Activated CD8-positive, alpha-beta T cell treated with anti-CD3 and anti-CD28 coated beads for 36 hours (primary cell): ENCODE data around the gene ZC3HAV1L. TPM values are rescaled to one million over a fixed set of nuclear protein-coding genes. Genes with fewer than 3 reads are reported as not detected.

Source experiments
- ATAC-seq: fragments of 200-7000 bp; cut with Tn5 transposase; one replicate; pipeline ENCODE4 v1.10.0; 2021; ENCODE audit warnings: mild to moderate bottlenecking, moderate library complexity
- CTCF ChIA-PET: fragments of 350-600 bp; sonication (Branson Sonifier 250); formaldehyde crosslinking; loops from one replicate; lab custom pipeline; 2021; ENCODE audit warnings: antibody characterized with exemption; lab: Charles Lee
- POLR2A ChIA-PET: fragments of 350-600 bp; sonication (Branson Sonifier 250); formaldehyde crosslinking; loops from one replicate; lab custom pipeline; 2021; ENCODE audit warnings: antibody characterized with exemption; lab: Charles Lee
- DNase-seq: peaks from one replicate; pipeline ENCODE4 v3.0.0-alpha.2; 2020
- H3K27ac Mint-ChIP-seq: one replicate; pipeline ENCODE4 v1.8.0; 2021; ENCODE audit warnings: mild to moderate bottlenecking, mixed read lengths
- H3K27me3 Mint-ChIP-seq: one replicate; pipeline ENCODE4 v1.8.0; 2021; ENCODE audit warnings: mixed read lengths
- H3K36me3 Mint-ChIP-seq: one replicate; pipeline ENCODE4 v1.8.0; 2021; ENCODE audit warnings: low read depth, mixed read lengths
- H3K4me1 Mint-ChIP-seq: one replicate; pipeline ENCODE4 v1.8.0; 2021; ENCODE audit warnings: low read depth, mixed read lengths
- H3K4me3 Mint-ChIP-seq: one replicate; pipeline ENCODE4 v1.8.0; 2021; ENCODE audit warnings: mild to moderate bottlenecking, moderate library complexity, mixed read lengths
- H3K9me3 Mint-ChIP-seq: one replicate; pipeline ENCODE4 v1.8.0; 2021; ENCODE audit warnings: mixed read lengths
- intact Hi-C: fragments of 100-400 bp; cut with micrococcal nuclease; formaldehyde crosslinking; loops from one replicate; pipeline ENCODE4 v1.10.0; 2022
- total RNA-seq, 2 experiments: library from RNA; stranded (reverse); gene quantifications; one replicate each; pipeline ENCODE4 v1.2.3, GENCODE V29; 2021
- TF ChIP-seq, protein P1 (sequence below): fragments of 200-600 bp; IDR thresholded peaks from one replicate; pipeline ENCODE4 v1.8.0; 2022; ENCODE audit warnings: antibody characterized with exemption, mild to moderate bottlenecking

The ZC3HAV1L gene
- total RNA-seq, 2 experiments from 2014 or later = 19.9 TPM

DNA sequence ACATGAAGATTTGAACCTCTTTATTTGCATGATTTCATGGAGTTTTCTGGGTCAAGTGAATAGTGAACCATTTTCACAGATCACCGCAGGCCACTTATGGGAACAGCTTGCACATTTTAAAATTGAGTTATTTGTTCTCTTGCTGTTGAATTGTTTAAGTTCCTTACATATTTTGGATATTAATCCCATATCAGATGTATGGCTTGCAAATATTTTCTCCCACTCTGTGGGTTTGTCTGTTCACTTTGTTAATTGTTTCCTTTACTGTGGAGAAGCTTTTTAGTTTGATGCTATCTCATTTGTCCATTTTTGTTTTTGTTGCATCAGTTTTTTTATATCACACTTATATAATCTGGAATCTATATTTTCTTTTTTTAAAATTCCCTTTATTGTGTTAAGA is 14.1 kb upstream of the ZC3HAV1L start:
- CTCF ChIA-PET = interaction anchor here (1.1 to 3.5 kb wide), 5 partner anchors 10 to 385 kb away, joined by 3 to 18 read pairs (median 6); no protein-coding TSS in a partner anchor
- Mint-ChIP-seq H3K9me3 (no peaks in the 10 kb centered on the region), H3K27ac (peak overlapping the region; percentile 58), H3K4me1 (peaks cover 47% of the 10 kb centered on the region), H3K36me3 (peaks cover 79% of the 10 kb centered on the region), H3K4me3 (no peak overlapping the region), H3K27me3 (no peaks in the 10 kb centered on the region)
- ATAC-seq = no peak
- DNase-seq = no peak
- intact Hi-C loops = no loop called here
- TF ChIP-seq, protein P1, sequence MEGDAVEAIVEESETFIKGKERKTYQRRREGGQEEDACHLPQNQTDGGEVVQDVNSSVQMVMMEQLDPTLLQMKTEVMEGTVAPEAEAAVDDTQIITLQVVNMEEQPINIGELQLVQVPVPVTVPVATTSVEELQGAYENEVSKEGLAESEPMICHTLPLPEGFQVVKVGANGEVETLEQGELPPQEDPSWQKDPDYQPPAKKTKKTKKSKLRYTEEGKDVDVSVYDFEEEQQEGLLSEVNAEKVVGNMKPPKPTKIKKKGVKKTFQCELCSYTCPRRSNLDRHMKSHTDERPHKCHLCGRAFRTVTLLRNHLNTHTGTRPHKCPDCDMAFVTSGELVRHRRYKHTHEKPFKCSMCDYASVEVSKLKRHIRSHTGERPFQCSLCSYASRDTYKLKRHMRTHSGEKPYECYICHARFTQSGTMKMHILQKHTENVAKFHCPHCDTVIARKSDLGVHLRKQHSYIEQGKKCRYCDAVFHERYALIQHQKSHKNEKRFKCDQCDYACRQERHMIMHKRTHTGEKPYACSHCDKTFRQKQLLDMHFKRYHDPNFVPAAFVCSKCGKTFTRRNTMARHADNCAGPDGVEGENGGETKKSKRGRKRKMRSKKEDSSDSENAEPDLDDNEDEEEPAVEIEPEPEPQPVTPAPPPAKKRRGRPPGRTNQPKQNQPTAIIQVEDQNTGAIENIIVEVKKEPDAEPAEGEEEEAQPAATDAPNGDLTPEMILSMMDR = no peak
- POLR2A ChIA-PET = interaction anchor here (1.5 kb wide), 1 partner anchor 15 kb away, joined by 10 read pairs; no protein-coding TSS in a partner anchor

DNA sequence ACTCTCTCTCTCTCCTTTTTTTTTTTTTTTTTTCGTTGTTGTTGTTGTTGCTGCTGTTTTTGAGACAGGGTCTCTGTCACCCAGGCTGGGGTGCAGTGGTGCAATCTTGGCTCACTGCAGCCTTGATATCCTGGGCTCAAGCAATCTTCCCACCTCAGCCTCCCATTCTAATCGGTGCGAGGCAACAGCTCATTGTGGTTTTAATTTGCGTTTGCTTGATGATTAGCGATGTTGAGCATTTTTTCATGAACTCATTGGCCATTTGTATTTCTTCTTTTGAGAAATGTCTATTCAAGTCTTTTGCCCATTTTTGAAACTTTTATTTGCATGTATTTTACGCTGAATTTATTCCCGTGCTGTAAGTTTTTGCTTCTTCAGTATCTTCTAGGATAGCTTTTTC is 13.3 kb upstream of the ZC3HAV1L start:
- H3K4me1 Mint-ChIP-seq = peaks cover 55% of the 10 kb centered on the region
- H3K36me3 Mint-ChIP-seq = peaks cover 78% of the 10 kb centered on the region
- TF ChIP-seq, protein P1 = no peak
- ChIA-PET CTCF (interaction anchor here (1.1 to 3.5 kb wide), 4 partner anchors 10 to 386 kb away, joined by 3 to 18 read pairs (median 6); no protein-coding TSS in a partner anchor), POLR2A (interaction anchor here (0.6 to 2.2 kb wide), 4 partner anchors 14 to 34 kb away, joined by 3 to 10 read pairs (median 4); partner anchors contain the start of gene ZC3HAV1L)
- intact Hi-C loops = no loop called here
- no peak overlapping the region for H3K4me3 Mint-ChIP-seq
- no peaks in the 10 kb centered on the region for H3K9me3 Mint-ChIP-seq
- peak overlapping the region; percentile 59 for H3K27ac Mint-ChIP-seq
- no peak for DNase-seq
- no peak for ATAC-seq
- no peaks in the 10 kb centered on the region for H3K27me3 Mint-ChIP-seq

DNA sequence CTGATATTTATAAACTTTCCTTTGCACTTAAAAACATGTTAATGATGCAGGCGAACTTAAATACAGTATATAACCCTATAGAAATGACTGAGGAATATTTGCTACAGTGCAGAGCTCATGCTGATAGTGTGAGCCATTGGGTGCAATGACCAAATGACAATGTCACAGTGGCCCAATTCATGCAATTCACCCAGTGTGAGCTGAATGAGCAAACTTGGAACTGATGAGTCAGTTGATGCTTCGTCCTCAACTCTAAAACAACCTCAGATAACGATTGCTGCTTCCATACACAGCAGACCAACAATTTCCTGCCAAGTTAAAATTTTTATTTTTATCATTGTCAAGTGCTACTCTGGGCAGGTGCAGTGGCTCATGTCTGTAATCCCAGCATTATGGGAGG is 12.1 kb upstream of the ZC3HAV1L start:
- ChIA-PET POLR2A (interaction anchor here (2.2 kb wide), 1 partner anchor 13 kb away, joined by 5 read pairs; the partner anchor contains the start of gene ZC3HAV1L), CTCF (no interaction called here)
- Mint-ChIP-seq H3K4me1 (peaks cover 64% of the 10 kb centered on the region), H3K27ac (peak overlapping the region; percentile 61), H3K36me3 (peaks cover 77% of the 10 kb centered on the region), H3K4me3 (no peak overlapping the region), H3K9me3 (no peaks in the 10 kb centered on the region), H3K27me3 (no peaks in the 10 kb centered on the region)
- TF ChIP-seq, protein P1 = no peak
- ATAC-seq (peak; percentile 67), DNase-seq (peak; percentile 51)
- intact Hi-C loops = no loop called here

DNA sequence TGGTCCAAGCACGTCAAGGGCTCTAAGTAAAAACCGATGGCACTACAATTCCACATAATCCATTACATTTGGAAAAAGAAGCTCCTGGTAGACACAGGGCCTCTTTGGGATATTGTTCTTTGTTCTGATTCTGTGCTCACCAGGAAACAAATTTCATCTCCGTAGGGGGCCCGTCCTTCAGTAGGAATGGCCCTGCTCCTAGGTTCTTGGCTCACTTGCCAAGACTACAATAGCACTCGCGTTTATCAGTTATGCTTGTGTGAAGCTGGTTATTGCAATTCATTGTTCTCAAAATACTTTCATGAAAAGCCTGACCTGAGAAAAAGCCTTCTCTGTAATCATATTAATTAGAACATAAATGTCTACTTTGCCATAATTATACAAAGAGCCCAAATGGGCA is 10.3 kb upstream of the ZC3HAV1L start:
- ChIA-PET POLR2A (interaction anchor here (0.6 to 2.9 kb wide), 6 partner anchors 10 to 160 kb away, joined by 3 to 13 read pairs (median 3); partner anchors contain the start of gene ZC3HAV1L), CTCF (interaction anchor here (1.6 to 2.1 kb wide), 2 partner anchors 9 to 29 kb away, joined by 7 read pairs; partner anchors contain the start of gene ZC3HAV1L)
- peaks cover 68% of the 10 kb centered on the region for H3K4me1 Mint-ChIP-seq
- H3K27ac Mint-ChIP-seq = no peak overlapping the region
- no peak overlapping the region for H3K4me3 Mint-ChIP-seq
- no peaks in the 10 kb centered on the region for H3K27me3 Mint-ChIP-seq
- intact Hi-C loops = no loop called here
- H3K36me3 Mint-ChIP-seq = peaks cover 68% of the 10 kb centered on the region
- TF ChIP-seq, protein P1 = no peak
- ATAC-seq (no peak), DNase-seq (no peak)
- H3K9me3 Mint-ChIP-seq = no peaks in the 10 kb centered on the region
